ENCODE measurements around the gene CPOX.
"Not testable (repeated sequence)": the region's sequence is repeated elsewhere in the genome, so short reads cannot be mapped to it uniquely, and the experiment has no call there.

CPOX gene

DNA sequence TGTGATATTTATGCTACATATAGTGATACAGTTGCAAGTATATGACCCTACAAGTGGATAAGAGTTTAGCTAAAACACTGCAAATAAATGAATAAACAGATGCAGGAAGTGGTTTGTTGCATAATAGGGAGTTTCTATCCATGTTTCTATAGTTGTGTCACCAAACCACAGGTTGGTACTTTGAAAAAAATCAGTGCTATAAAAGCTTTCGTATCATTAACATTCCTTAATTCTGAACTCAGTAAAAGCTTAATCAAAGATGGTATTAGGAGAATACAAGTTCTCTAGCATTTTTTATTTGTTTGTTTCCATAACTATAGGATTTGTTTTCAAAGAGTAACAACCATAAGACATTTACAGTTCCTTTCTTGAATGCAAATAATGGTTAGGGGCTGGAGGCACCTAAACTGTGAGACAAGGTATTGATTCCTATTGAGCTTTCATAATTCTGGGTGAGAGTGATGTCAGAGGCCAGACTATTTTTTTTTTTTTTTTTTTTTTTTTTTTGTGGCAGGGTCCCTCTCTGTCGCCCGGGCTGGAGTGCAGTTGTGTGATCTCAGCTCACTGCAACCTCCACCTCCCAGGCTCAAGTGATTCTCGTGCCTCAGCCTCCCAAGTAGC, 29.6 kb downstream of the CPOX start:
- no peak overlapping the region for H3K4me3 ChIP-seq (replicated peaks; ENCODE audit: low read depth, low read length)
- peak; percentile 40 for DNase-seq (ENCODE audit: extremely low read depth, low read depth)
- no peak for TF ChIP-seq CTCF (IDR thresholded peaks at IDR 0.05; ENCODE audit: low read depth, low read length, missing control alignments)

DNA sequence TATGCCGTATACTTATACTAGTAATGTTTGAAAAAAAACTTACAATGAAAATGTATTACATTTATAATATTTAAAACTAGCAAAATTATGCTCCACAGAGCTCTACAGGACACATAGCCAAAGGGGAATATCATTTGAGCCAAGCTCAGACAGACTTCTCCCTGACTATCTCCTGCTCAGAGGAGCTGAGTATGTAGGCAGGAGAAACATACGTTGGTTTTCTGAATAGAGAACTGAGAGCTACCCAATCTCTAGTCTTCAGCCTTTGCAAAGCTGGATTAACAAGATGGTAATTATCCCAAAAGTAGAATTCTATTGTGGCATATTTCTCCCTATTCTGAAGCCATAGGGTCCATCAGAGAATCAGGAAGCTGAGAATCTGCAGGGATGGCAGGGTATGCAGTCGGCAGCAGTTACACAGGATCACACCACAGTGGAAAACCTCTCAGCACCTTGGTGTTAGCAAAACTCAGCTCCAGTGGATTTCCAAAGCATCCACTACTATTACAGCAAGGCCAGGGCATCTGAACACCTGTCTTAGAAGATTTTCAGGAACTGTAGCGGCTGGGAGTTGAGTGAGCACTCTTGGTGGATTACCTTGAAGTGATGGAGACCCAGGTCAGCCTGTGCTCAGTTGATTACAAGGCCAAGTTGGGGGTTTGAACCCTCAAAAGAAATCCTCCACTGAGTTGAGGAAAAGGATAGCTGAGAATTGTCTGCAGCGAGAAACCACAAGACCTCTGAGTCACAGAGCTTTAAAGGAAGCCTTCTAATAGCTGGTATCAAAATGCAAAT, 31.5 kb downstream of the CPOX start:
- no peak for TF ChIP-seq CTCF (IDR thresholded peaks at IDR 0.05; ENCODE audit: low read depth, low read length, missing control alignments)
- no peak overlapping the region for H3K4me3 ChIP-seq (replicated peaks; ENCODE audit: low read depth, low read length)
- DNase-seq (ENCODE audit: extremely low read depth, low read depth): no peak

DNA sequence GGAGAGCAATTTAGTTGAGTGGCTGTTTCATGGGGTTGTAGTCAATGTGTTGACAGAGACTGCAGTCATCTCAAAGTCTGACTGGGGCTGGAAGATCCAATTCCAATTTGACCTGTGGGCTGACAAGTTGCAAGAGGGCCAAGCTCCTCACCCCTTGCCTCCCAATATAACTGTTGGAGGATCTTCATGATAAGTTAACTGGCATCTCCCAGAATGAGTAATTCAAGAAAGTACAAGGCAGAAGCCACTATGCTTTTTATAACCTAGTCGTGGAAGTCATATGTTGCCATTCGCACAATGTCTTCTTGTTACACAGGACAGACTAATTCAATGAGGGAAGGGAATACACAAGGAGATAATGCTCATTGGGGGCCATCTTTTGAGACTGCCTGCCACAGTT, 32.5 kb downstream of the CPOX start:
- no peak for DNase-seq (ENCODE audit: extremely low read depth, low read depth)
- no peak overlapping the region for H3K4me3 ChIP-seq (replicated peaks; ENCODE audit: low read depth, low read length)

DNA sequence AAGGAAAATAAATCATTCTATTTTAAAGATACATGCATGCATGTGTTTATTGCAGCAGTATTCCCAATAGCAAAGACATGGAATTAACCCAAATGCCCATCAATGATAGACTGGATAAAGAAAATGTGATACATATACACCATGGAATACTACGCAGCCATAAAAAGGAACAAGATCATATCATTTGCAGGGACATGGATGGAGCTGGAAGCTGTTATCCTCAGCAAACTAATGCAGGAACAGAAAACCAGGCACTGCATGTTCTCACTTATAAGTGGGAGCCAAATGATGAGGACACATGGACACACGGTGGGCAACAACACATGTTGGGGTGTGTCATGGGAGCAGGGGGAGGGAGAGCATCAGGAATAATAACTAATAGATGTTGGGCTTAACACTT, 33.6 kb downstream of the CPOX start:
- not testable (repeated sequence) for H3K4me3 ChIP-seq (replicated peaks; ENCODE audit: low read depth, low read length)

More for the DNA sequence above, 32.5 kb downstream of the CPOX start:
- TF ChIP-seq CTCF (IDR thresholded peaks at IDR 0.05; ENCODE audit: low read depth, low read length, missing control alignments): no peak

DNA sequence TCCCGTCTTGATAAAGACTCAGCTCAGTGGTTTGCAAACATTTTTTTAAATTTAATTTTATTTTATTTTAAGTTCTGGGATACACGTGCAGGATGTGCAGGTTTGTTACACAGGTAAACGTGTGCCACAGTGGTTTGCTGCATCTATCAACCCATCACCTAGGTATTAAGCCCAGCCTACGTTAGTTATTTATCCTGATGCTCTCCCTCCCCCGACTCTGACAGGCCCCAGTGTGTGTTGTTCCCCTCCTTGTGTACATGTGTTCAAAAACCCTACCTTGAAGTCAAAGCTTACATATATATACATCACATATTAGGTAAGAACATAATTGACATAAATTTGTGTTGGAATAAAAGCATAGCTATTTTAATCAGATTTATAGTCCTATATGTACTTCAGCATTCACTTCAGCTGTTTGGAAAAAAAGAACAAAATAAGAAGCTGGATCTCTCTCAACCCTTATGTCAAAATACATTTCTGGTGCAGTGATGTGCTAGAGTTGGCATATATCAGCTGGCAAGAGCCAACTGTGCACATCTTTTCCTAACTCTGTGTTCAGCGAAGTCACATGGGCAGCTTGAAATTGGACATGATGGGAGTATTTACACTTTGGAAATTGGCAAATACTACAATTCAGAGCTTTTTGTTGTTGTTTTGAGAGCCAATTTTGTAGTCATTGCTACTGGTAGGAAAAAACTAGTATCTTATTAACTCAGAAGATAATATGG, 35.1 kb downstream of the CPOX start:
- H3K4me3 ChIP-seq (replicated peaks; ENCODE audit: low read depth, low read length): no peak overlapping the region
- no peak for TF ChIP-seq CTCF (IDR thresholded peaks at IDR 0.05; ENCODE audit: low read depth, low read length, missing control alignments)

More for the DNA sequence above, 33.6 kb downstream of the CPOX start:
- not testable (repeated sequence) for DNase-seq (ENCODE audit: extremely low read depth, low read depth)

GRCh38 chr3:98557324-98558010, 35.9 kb downstream of the CPOX start:
- no peak for DNase-seq (ENCODE audit: extremely low read depth, low read depth)
- H3K4me3 ChIP-seq (replicated peaks; ENCODE audit: low read depth, low read length): no peak overlapping the region
- TF ChIP-seq CTCF (IDR thresholded peaks at IDR 0.05; ENCODE audit: low read depth, low read length, missing control alignments): no peak

More for the DNA sequence above, 35.1 kb downstream of the CPOX start:
- no peak for DNase-seq (ENCODE audit: extremely low read depth, low read depth)

Measured in HFF-Myc (cell line).